DMS114 treated with DMSO at 0.1 percent for 48 hours (cell line): ENCODE results near the gene GALP.
"Not testable (repeated sequence)": the region's sequence is repeated elsewhere in the genome, so short reads cannot be mapped to it uniquely, and the experiment has no call there.

Source experiments
- DNase-seq: peaks from one replicate; lab custom pipeline; 2025; ENCODE audit not compliant: unreplicated experiment; lab: John Stamatoyannopoulos, UW

GALP gene

GRCh38 chr19:56177564-56178243, 1.9 kb downstream of the GALP start:
- no peak for DNase-seq

GRCh38 chr19:56189785-56190184, 14.0 kb downstream of the GALP start:
- no peak for DNase-seq

- DNase-seq, result no peak
These were observed 15.3 kb downstream of the GALP start for GRCh38 chr19:56191115-56191514.

- no peak for DNase-seq
These were observed 15.9 kb downstream of the GALP start for GRCh38 chr19:56191711-56192110.

GRCh38 chr19:56193981-56194640, 18.3 kb downstream of the GALP start:
- DNase-seq, result no peak

- not testable (repeated sequence) for DNase-seq
These were observed 21.8 kb downstream of the GALP start, which contains the start of gene ZSCAN5B for GRCh38 chr19:56197646-56198045. Gene ZSCAN5B (minus strand): TSS chr19:56197783. CDS start chr19:56193052, 4,731 bp downstream.

- DNase-seq, result no peak
These were observed 23.9 kb downstream of the GALP start for GRCh38 chr19:56199687-56200086.

GRCh38 chr19:56201973-56202372, 26.2 kb downstream of the GALP start, which contains the start of gene ZSCAN5C:
Gene ZSCAN5C (plus strand): TSS chr19:56202273. CDS start chr19:56205914, 3,641 bp downstream.
- DNase-seq, result no peak

GRCh38 chr19:56207581-56207980, 31.8 kb downstream of the GALP start:
- not testable (repeated sequence) for DNase-seq

GRCh38 chr19:56209091-56209490, 33.3 kb downstream of the GALP start:
- DNase-seq, result no peak

GRCh38 chr19:56210036-56210435, 34.2 kb downstream of the GALP start:
- DNase-seq, result not testable (repeated sequence)

- DNase-seq, result no peak
These were observed 35.9 kb downstream of the GALP start for GRCh38 chr19:56211718-56212117.

- DNase-seq, result no peak
These were observed 41.5 kb downstream of the GALP start for GRCh38 chr19:56217039-56217949.

- DNase-seq, result no peak
These were observed 43.2 kb downstream of the GALP start for GRCh38 chr19:56218961-56219360.

- not testable (repeated sequence) for DNase-seq
These were observed 45.6 kb downstream of the GALP start for GRCh38 chr19:56221442-56221841.

- no peak for DNase-seq
These were observed 46.0 kb downstream of the GALP start for GRCh38 chr19:56221851-56222250.

GRCh38 chr19:56222901-56223300, 47.1 kb downstream of the GALP start:
- DNase-seq, result no peak

- DNase-seq, result no peak
These were observed 47.7 kb downstream of the GALP start for GRCh38 chr19:56223481-56223880.
